ENCODE data around the gene IMMP2L.

Gene IMMP2L

GRCh38 chr7:111476586-111477293 lies 85.6 kb downstream of the IMMP2L start:
- Mint-ChIP-seq H3K27me3 (ENCODE audit: low read depth, poor library complexity) (no peaks in the 10 kb centered on the region), H3K4me3 (no peak overlapping the region), H3K9me3 (peaks cover 11% of the 10 kb centered on the region), H3K36me3 (ENCODE audit: low read depth) (peaks cover 14% of the 10 kb centered on the region), H3K4me1 (no peaks in the 10 kb centered on the region), H3K27ac (no peak overlapping the region)
- no peak for DNase-seq
- TF ChIP-seq, protein P1, sequence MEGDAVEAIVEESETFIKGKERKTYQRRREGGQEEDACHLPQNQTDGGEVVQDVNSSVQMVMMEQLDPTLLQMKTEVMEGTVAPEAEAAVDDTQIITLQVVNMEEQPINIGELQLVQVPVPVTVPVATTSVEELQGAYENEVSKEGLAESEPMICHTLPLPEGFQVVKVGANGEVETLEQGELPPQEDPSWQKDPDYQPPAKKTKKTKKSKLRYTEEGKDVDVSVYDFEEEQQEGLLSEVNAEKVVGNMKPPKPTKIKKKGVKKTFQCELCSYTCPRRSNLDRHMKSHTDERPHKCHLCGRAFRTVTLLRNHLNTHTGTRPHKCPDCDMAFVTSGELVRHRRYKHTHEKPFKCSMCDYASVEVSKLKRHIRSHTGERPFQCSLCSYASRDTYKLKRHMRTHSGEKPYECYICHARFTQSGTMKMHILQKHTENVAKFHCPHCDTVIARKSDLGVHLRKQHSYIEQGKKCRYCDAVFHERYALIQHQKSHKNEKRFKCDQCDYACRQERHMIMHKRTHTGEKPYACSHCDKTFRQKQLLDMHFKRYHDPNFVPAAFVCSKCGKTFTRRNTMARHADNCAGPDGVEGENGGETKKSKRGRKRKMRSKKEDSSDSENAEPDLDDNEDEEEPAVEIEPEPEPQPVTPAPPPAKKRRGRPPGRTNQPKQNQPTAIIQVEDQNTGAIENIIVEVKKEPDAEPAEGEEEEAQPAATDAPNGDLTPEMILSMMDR (IDR thresholded peaks at IDR 0.05): no peak

GRCh38 chr7:111475959-111476358 lies 86.3 kb downstream of the IMMP2L start:
- no peak overlapping the region for H3K4me3 Mint-ChIP-seq
- TF ChIP-seq, protein P1 (IDR thresholded peaks at IDR 0.05): no peak
- no peaks in the 10 kb centered on the region for H3K27me3 Mint-ChIP-seq (ENCODE audit: low read depth, poor library complexity)
- H3K4me1 Mint-ChIP-seq: no peaks in the 10 kb centered on the region
- no peak for DNase-seq
- H3K36me3 Mint-ChIP-seq (ENCODE audit: low read depth): peaks cover 15% of the 10 kb centered on the region
- no peak overlapping the region for H3K27ac Mint-ChIP-seq
- peaks cover 15% of the 10 kb centered on the region for H3K9me3 Mint-ChIP-seq

- TF ChIP-seq, protein P1 (IDR thresholded peaks at IDR 0.05): no peak
- H3K27me3 Mint-ChIP-seq (ENCODE audit: low read depth, poor library complexity): no peaks in the 10 kb centered on the region
- H3K9me3 Mint-ChIP-seq: peaks cover 18% of the 10 kb centered on the region
- H3K27ac Mint-ChIP-seq: no peak overlapping the region
- DNase-seq: no peak
- no peaks in the 10 kb centered on the region for H3K4me1 Mint-ChIP-seq
- H3K4me3 Mint-ChIP-seq: no peak overlapping the region
- H3K36me3 Mint-ChIP-seq (ENCODE audit: low read depth): peaks cover 15% of the 10 kb centered on the region
Observed at GRCh38 chr7:111475419-111475748, 86.9 kb downstream of the IMMP2L start.

- Mint-ChIP-seq H3K9me3 (peaks cover 20% of the 10 kb centered on the region), H3K27ac (no peak overlapping the region), H3K4me3 (no peak overlapping the region), H3K27me3 (ENCODE audit: low read depth, poor library complexity) (no peaks in the 10 kb centered on the region), H3K36me3 (ENCODE audit: low read depth) (peaks cover 15% of the 10 kb centered on the region), H3K4me1 (no peaks in the 10 kb centered on the region)
- TF ChIP-seq, protein P1 (IDR thresholded peaks at IDR 0.05): no peak
- no peak for DNase-seq
Observed at GRCh38 chr7:111474723-111475418, 87.4 kb downstream of the IMMP2L start.

GRCh38 chr7:111473449-111474198 lies 88.7 kb downstream of the IMMP2L start:
- peaks cover 19% of the 10 kb centered on the region for H3K36me3 Mint-ChIP-seq (ENCODE audit: low read depth)
- TF ChIP-seq, protein P1 (IDR thresholded peaks at IDR 0.05): no peak

More at GRCh38 chr7:111473449-111474198, 88.7 kb downstream of the IMMP2L start:
- DNase-seq: no peak
- H3K4me3 Mint-ChIP-seq: no peak overlapping the region
- H3K4me1 Mint-ChIP-seq: no peaks in the 10 kb centered on the region
- H3K27ac Mint-ChIP-seq: no peak overlapping the region
- H3K9me3 Mint-ChIP-seq: peaks cover 27% of the 10 kb centered on the region
- no peaks in the 10 kb centered on the region for H3K27me3 Mint-ChIP-seq (ENCODE audit: low read depth, poor library complexity)

Data from nephron progenitor cell (in vitro differentiated cells).